ENCODE data around the gene FIBCD1.

- TF ChIP-seq, protein P1, sequence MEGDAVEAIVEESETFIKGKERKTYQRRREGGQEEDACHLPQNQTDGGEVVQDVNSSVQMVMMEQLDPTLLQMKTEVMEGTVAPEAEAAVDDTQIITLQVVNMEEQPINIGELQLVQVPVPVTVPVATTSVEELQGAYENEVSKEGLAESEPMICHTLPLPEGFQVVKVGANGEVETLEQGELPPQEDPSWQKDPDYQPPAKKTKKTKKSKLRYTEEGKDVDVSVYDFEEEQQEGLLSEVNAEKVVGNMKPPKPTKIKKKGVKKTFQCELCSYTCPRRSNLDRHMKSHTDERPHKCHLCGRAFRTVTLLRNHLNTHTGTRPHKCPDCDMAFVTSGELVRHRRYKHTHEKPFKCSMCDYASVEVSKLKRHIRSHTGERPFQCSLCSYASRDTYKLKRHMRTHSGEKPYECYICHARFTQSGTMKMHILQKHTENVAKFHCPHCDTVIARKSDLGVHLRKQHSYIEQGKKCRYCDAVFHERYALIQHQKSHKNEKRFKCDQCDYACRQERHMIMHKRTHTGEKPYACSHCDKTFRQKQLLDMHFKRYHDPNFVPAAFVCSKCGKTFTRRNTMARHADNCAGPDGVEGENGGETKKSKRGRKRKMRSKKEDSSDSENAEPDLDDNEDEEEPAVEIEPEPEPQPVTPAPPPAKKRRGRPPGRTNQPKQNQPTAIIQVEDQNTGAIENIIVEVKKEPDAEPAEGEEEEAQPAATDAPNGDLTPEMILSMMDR (IDR thresholded peaks at IDR 0.05; ENCODE audit: insufficient read depth, low read depth, low read length), result no peak
- TF ChIP-seq EZH2 (IDR thresholded peaks at IDR 0.05; ENCODE audit: insufficient read depth, low read length), result no peak
These were observed 34.1 kb upstream of the FIBCD1 start for GRCh38 chr9:130972957-130973685.

All from astrocyte (in vitro differentiated cells and primary cell).